ENCODE measurements around the gene GFOD1. TPM values are rescaled to one million over a fixed set of nuclear protein-coding genes. Genes with fewer than 3 reads are reported as not detected.

Gene GFOD1
- total RNA-seq, 2 donors from 2014 or later = 3.3 to 5.2 TPM

DNA sequence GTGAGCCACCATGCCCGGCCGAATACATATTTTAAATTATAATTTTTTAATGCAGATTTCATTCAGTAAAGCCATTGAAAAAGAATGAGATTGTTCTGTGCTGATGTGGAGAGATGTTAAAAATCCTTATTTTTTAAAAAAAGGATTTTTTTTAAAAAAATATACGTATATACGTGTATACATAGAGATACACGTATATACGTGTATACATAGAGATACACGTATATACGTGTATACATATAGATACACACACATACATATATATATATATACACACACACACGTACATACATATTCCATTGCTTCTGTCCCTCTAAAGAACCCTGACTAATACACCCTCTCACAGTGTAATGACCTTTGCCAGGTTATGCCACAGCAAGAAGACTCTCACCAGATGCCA, 135.2 kb downstream of the GFOD1 start:
- no peak overlapping the region for H3K27ac Mint-ChIP-seq
- no peak overlapping the region for H3K4me3 Mint-ChIP-seq

DNA sequence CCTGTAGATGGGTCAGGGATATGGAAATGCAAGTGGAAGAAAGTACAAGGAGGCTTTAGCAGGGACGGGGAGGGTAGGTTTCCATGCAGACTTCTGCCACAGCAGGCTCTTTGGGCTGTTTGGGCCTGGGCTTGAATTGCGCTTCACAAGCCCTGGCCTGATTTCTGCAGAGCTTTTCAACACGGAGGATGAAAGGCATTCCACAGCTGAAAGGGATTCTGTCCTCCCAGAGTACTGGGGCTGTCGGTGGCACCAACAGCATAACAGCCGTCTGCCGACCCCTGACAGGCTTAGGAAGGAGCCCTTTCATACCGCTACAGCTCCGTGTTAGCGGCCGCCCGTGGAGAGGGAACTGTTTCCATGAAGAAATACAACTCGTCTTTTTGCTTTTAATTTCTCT, 136.1 kb downstream of the GFOD1 start:
- ATAC-seq (replicated peaks in 1 of 2) (no peak), DNase-seq (no peak)
- Mint-ChIP-seq H3K27ac (no peak overlapping the region), H3K27me3 (ENCODE audit: low read depth) (no peaks in the 10 kb centered on the region), H3K4me3 (no peak overlapping the region), H3K4me1 (ENCODE audit: low read depth) (peaks cover 33% of the 10 kb centered on the region), H3K36me3 (ENCODE audit: insufficient read depth in 2 of 2) (no peaks in the 10 kb centered on the region), H3K9me3 (no peaks in the 10 kb centered on the region)

More for the DNA sequence above, 135.2 kb downstream of the GFOD1 start:
- Mint-ChIP-seq H3K36me3 (ENCODE audit: insufficient read depth in 2 of 2) (no peaks in the 10 kb centered on the region), H3K27me3 (ENCODE audit: low read depth) (no peaks in the 10 kb centered on the region), H3K4me1 (ENCODE audit: low read depth) (peaks cover 42% of the 10 kb centered on the region), H3K9me3 (no peaks in the 10 kb centered on the region)
- no peak for DNase-seq
- no peak for ATAC-seq (replicated peaks in 1 of 2)

DNA sequence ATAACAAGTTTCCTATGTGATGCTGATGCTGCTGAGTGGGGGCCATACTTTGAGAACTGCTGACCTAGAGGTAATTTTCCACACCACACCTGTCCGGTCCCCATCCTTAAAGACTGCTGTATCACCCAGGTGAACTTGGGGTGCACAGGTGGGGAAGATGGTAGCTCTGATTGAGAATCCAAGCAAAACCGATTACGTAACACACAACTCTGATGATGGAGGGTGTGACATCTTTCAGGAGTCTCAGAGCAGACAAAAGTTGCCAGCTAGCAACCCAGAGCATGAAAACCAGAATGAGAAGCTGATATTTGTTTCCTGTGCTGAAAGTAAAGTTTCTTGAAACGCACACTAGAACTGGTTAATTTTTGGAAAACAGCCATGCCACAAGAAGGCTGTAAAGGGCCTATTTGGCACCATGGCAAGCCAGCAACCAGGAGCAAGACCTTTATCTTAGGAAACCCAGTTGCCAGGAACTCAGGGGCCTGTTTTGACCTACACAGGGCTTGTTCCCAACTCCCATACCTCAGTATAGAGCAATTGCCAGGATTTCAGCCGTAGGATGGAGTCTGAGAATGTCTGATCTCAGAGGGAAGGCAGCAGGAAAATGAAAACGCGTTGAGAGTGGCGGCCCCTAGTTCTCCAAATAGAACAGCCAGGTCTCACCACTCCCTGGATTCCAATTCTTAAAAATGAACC, 137.4 kb downstream of the GFOD1 start:
- H3K9me3 Mint-ChIP-seq = no peaks in the 10 kb centered on the region
- no peaks in the 10 kb centered on the region for H3K36me3 Mint-ChIP-seq (ENCODE audit: insufficient read depth in 2 of 2)
- ATAC-seq (replicated peaks in 1 of 2) = no peak
- H3K27ac Mint-ChIP-seq = no peak overlapping the region
- peaks cover 20% of the 10 kb centered on the region for H3K4me1 Mint-ChIP-seq (ENCODE audit: low read depth)
- no peak for DNase-seq
- H3K27me3 Mint-ChIP-seq (ENCODE audit: low read depth) = no peaks in the 10 kb centered on the region
- H3K4me3 Mint-ChIP-seq = no peak overlapping the region

DNA sequence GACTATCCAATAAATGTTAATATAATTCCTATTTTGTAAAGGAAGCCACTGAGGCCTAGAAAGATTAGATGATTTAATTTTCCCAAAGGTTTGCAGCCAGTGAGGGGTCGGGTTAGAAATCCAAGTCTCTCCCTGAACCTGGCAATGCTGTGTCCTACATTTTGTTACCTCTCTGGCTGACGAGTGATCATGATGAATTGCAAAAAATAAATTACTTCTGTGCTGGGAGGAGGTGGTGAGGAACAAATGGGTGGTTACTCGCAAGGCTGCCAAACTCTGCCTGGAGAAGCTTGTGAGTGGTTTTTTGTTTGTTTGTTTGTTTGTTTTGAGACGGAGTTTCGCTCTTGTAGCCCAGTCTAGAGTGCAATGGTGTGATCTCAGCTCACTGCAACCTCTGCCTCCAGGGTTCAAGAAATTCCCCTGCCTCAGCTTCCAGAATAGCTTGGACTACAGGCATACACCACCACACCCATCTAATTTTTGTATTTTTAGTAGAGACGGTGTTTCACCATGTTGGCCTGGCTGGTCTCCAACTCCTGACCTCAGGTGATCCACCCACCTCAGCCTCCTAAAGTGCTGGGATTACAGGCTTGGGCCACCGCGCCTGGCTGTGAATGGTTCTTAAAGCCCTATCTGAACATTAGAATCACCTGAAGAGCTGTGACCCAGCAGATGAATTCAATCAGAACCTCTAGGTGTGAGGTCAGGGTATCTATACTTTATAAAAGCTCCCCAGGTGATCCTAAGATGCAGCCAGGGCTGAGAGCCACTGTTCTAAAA, 138.9 kb downstream of the GFOD1 start:
- Mint-ChIP-seq H3K4me3 (no peak overlapping the region), H3K36me3 (ENCODE audit: insufficient read depth in 2 of 2) (no peaks in the 10 kb centered on the region), H3K4me1 (ENCODE audit: low read depth) (peaks cover 5% of the 10 kb centered on the region), H3K27me3 (ENCODE audit: low read depth) (no peaks in the 10 kb centered on the region), H3K27ac (no peak overlapping the region), H3K9me3 (no peaks in the 10 kb centered on the region)
- no peak for ATAC-seq (replicated peaks in 1 of 2)
- no peak for DNase-seq

DNA sequence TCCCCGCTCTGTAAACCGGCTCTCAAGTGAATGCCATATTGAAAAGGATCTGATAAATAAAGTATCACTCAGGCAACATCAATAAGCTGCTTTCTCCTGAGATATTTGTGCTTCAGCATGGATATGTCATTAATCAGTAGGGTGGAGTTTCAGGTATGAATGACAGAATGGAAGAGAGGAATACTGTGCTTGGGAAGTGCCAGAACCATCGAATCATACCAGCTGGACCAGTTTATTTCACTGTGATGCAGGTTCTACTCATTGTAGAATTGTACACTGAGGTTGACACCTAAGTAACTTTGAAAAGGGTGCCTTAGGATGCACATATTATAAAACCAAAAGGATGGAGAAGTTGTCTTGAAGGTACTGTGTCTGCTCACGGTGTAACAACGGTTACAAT, 141.2 kb downstream of the GFOD1 start:
- Mint-ChIP-seq H3K36me3 (ENCODE audit: insufficient read depth in 2 of 2) (peaks cover 0 to 3% of the 10 kb centered on the region in 2 donors), H3K4me1 (ENCODE audit: low read depth) (no peaks in the 10 kb centered on the region), H3K27me3 (ENCODE audit: low read depth) (no peaks in the 10 kb centered on the region), H3K9me3 (peaks cover 7 to 9% of the 10 kb centered on the region in 2 donors), H3K4me3 (no peak overlapping the region), H3K27ac (no peak overlapping the region)
- DNase-seq (no peak), ATAC-seq (replicated peaks in 1 of 2) (no peak)

DNA sequence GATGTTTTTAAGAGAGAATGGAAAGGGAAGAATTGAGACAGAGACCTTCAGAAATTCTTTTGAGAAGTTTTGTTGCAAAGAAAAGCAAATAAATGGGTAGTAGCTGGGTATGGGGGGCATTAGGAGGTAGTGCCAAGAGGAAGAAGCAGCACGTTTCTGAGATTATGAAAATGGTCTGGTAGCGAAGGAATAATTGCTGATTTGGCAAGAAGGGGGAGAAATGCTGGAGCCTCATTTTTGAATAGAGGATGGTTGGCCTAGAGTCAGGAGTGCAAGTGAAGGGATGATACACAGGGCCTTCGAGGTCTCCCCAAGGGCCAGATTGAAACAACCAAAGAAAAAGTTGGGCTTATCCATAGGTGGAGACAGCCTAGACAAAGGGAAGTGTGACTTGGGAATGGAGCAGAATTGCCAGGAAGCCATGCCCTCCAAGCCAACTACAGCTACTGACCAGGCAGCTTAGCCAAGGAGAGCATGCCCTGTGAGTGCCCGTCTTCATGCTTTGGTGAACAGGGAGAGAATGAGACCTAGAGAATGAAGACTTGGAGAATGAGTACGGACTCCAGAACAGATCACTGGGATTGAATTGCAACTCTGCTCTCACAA, 144.9 kb downstream of the GFOD1 start:
- H3K4me1 Mint-ChIP-seq (ENCODE audit: low read depth) = peaks cover 13% of the 10 kb centered on the region
- H3K36me3 Mint-ChIP-seq (ENCODE audit: insufficient read depth in 2 of 2) = peaks cover 0 to 5% of the 10 kb centered on the region in 2 donors
- H3K9me3 Mint-ChIP-seq = peaks cover 7 to 9% of the 10 kb centered on the region in 2 donors
- no peaks in the 10 kb centered on the region for H3K27me3 Mint-ChIP-seq (ENCODE audit: low read depth)
- no peak overlapping the region for H3K27ac Mint-ChIP-seq
- no peak overlapping the region for H3K4me3 Mint-ChIP-seq
- no peak for DNase-seq
- ATAC-seq (replicated peaks in 1 of 2) = no peak

DNA sequence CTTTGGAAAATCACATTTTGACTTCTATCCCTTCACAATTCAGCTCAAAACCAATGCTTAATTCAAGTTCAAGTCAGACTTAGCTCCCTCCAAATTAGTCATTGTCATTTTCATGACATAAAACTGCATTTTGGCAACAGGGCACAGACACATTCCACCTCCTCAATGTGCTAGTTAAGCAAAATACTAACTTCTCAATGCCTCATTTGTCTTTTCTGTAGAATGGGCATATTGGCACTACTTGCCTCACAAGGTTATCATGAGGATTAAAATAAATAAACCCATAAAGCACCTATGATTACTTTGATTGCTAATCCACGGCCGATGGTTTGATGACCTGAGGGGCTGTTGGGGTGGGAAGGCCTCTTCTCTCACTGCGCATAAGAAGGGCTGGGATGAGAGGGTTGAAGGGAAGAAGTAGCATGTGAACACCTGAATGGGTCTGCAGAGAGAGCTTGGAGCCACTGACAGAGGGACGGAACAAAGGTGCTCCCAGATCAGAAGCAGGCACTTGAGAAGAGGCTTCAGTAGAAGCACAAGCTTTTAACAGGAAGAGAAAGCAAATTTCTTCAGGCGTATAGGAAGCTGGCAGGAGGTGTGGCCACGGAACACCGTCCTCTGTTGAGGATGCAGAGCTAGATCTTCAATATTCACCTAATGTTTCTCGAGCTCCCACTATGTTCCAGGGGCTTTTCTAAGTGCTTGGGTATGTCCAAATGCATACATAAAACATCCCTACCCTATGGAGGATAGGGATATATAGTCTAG, 147.4 kb downstream of the GFOD1 start:
- no peak for DNase-seq
- no peak for ATAC-seq (replicated peaks in 1 of 2)
- no peak overlapping the region for H3K4me3 Mint-ChIP-seq

DNA sequence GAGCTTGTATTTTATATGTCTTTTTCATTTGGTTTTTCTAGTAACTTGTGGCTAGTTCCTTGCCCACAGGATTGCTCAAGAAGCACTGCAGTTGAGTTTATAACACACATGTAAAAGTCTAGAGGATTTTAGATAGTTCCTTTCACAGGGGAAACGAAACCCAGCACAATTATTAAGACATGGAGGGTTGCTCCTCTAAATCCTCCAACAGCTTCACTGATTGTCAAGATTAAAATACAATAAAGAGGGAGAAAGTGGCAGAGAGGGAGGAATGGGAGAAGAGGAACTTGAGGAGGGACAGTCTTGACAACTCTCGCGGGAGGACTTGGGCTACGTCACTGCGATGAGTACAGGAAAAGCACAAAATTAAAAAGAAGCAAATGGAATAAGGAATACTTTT, 149.4 kb downstream of the GFOD1 start:
- H3K36me3 Mint-ChIP-seq (ENCODE audit: insufficient read depth in 2 of 2) = peaks cover 0 to 5% of the 10 kb centered on the region in 2 donors
- no peak overlapping the region for H3K27ac Mint-ChIP-seq
- ATAC-seq (replicated peaks in 1 of 2) (no peak), DNase-seq (no peak)
- H3K4me3 Mint-ChIP-seq = no peak overlapping the region
- peaks cover 6% of the 10 kb centered on the region for H3K27me3 Mint-ChIP-seq (ENCODE audit: low read depth)
- peaks cover 23% of the 10 kb centered on the region for H3K4me1 Mint-ChIP-seq (ENCODE audit: low read depth)
- H3K9me3 Mint-ChIP-seq = peaks cover 7 to 9% of the 10 kb centered on the region in 2 donors

More for the DNA sequence above, 147.4 kb downstream of the GFOD1 start:
- peaks cover 1% of the 10 kb centered on the region for H3K27me3 Mint-ChIP-seq (ENCODE audit: low read depth)
- H3K4me1 Mint-ChIP-seq (ENCODE audit: low read depth) = peaks cover 19% of the 10 kb centered on the region
- no peak overlapping the region for H3K27ac Mint-ChIP-seq
- H3K36me3 Mint-ChIP-seq (ENCODE audit: insufficient read depth in 2 of 2) = peaks cover 0 to 5% of the 10 kb centered on the region in 2 donors
- peaks cover 7 to 9% of the 10 kb centered on the region in 2 donors for H3K9me3 Mint-ChIP-seq

DNA sequence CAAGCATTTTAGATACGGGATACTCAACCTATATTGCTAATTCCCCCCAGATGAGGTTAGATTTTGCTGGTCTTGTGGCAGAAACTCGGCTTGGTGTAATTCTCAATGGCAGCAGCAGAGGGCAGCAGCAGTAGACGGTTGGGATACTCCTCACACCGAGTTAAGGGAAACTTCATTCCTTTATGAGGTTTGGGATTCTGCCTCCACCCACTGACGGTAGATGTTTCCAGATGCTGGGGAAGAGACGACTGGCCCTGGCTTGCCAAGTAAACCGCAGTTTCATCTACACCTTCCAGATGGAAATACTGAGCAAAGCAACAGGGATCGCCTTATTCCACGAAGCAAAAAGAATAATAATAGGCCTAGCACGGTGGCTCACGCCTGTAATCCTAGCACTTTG, 150.8 kb downstream of the GFOD1 start:
- Mint-ChIP-seq H3K4me1 (ENCODE audit: low read depth) (peaks cover 23% of the 10 kb centered on the region), H3K4me3 (no peak overlapping the region), H3K27me3 (ENCODE audit: low read depth) (peaks cover 6% of the 10 kb centered on the region), H3K27ac (no peak overlapping the region), H3K36me3 (ENCODE audit: insufficient read depth in 2 of 2) (peaks cover 0 to 1% of the 10 kb centered on the region in 2 donors), H3K9me3 (peaks cover 0 to under 1% of the 10 kb centered on the region in 2 donors)
- DNase-seq (peak; percentile 70 to 75), ATAC-seq (replicated peaks in 1 of 2) (peak; percentile 41 to 64)

DNA sequence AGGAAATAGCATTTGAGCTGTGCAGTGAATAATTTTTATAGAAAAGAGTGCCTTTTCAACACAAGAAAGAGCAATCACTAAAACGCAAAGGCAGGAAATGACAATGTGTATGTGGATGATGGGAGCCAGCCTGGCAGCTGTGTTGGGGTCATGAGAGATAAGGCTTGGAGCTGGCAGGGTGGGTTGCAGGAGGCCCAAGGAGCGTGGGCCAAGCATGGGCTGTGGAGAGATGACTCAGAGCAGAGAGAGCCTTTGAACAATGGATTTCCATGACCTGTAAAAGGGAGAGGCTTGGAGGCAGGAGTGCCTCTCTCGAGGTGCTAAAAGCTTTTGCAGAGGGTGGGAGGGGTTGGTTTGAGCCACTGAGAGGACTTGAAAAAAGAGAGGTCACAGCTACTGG, 152.4 kb downstream of the GFOD1 start:
- H3K4me1 Mint-ChIP-seq (ENCODE audit: low read depth) = peaks cover 17% of the 10 kb centered on the region
- no peak overlapping the region for H3K27ac Mint-ChIP-seq
- no peak overlapping the region for H3K4me3 Mint-ChIP-seq
- ATAC-seq (replicated peaks in 1 of 2) (no peak), DNase-seq (no peak)
- H3K27me3 Mint-ChIP-seq (ENCODE audit: low read depth) = peaks cover 6% of the 10 kb centered on the region
- H3K36me3 Mint-ChIP-seq (ENCODE audit: insufficient read depth in 2 of 2) = no peaks in the 10 kb centered on the region
- H3K9me3 Mint-ChIP-seq = no peaks in the 10 kb centered on the region

DNA sequence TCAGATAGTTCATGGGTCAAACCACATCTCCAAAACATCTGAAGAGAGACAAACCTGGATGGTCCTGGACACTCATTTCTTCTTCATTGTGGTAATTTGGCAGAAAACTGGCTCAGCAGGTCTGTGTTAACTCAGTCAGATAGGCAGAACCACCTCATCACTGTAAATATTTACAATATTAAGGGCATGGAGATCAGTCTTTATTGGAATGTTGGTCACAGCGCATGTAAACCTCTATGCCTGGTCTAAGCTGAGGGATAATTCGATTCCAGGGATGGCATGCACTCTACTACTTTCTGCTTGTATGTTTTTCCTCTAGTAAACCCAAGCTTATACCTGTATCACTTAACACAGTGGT, 155.1 kb downstream of the GFOD1 start:
- Mint-ChIP-seq H3K27ac (no peak overlapping the region), H3K36me3 (ENCODE audit: insufficient read depth in 2 of 2) (no peaks in the 10 kb centered on the region), H3K4me1 (ENCODE audit: low read depth) (peaks cover 26% of the 10 kb centered on the region), H3K27me3 (ENCODE audit: low read depth) (peaks cover 6% of the 10 kb centered on the region), H3K4me3 (no peak overlapping the region), H3K9me3 (no peaks in the 10 kb centered on the region)
- no peak for ATAC-seq (replicated peaks in 1 of 2)
- DNase-seq = no peak

DNA sequence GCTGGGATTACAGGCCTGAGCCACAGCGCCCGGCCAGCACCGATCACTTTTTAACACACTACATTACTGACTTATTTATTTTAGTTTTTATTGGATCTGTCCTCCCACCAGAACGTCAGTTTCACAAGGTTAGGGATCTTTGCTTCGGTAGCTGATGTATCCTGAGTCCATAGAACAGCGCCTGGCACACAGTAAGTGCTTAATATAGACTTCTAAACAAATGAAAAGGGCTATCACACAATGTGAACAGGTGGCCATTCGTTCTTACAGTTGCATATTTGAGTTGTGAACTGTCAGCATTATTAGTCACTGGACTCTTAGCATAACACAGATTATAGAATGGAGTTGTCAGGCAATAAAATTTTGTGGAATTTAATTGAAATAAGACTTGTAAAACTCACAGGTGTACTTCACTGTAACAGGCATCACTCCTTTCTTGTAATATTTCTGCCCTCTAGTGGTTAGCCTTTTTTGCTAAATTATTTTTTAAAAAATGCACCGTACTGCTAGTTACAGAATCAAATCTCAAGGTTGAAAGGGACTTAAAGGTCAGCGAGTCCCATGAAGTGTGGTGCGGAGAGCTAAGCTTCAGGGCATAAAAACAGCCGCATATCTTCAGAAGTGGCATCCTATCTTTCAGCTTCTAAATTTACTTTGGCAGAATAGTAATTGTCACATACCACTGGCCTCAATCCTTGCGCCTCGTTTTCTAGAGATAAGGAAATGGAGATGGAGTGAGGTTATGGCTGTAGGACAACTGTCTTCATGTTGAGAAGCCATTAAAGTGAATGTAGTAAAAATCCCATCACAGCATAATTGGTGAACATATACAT, 155.7 kb downstream of the GFOD1 start:
- Mint-ChIP-seq H3K27me3 (ENCODE audit: low read depth) (peaks cover 6% of the 10 kb centered on the region), H3K4me3 (no peak overlapping the region), H3K27ac (peak overlapping the region; percentile 61), H3K36me3 (ENCODE audit: insufficient read depth in 2 of 2) (no peaks in the 10 kb centered on the region), H3K9me3 (no peaks in the 10 kb centered on the region), H3K4me1 (ENCODE audit: low read depth) (peaks cover 31% of the 10 kb centered on the region)
- DNase-seq (no peak), ATAC-seq (replicated peaks in 1 of 2) (no peak)
